HCT116 (cell line): ENCODE results near the gene NID2. TPM values are rescaled to one million over a fixed set of nuclear protein-coding genes. Genes with fewer than 3 reads are reported as not detected.

Source experiments
- ATAC-seq: fragments of 200-7000 bp; cut with Tn5 transposase; 2 replicates; pipeline ENCODE4 v1.9.1; 2020; ENCODE audit warnings: mild to moderate bottlenecking, moderate library complexity
- BruUV-seq: library from RNA; stranded (reverse); fragments of 400-500 nt; replicated peaks from 2 replicates; lab custom pipeline; 2021; lab: Mats Ljungman, UMichigan
- CTCF ChIA-PET: fragments of 300-600 bp; sonication (Branson Sonifier 250); formaldehyde crosslinking; loops from one replicate; lab custom pipeline; 2021; ENCODE audit warnings: antibody characterized with exemption; lab: Charles Lee
- POLR2A ChIA-PET: fragments of 300-600, 350-600 bp; sonication (Branson Sonifier 250); formaldehyde crosslinking; loops from one replicate; lab custom pipeline; 2021; ENCODE audit warnings: antibody characterized with exemption; lab: Charles Lee
- RAD21 ChIA-PET, 2 experiments: fragments of 300-600 bp; sonication (Branson Sonifier 250); formaldehyde crosslinking; loops; one replicate each; lab custom pipeline; 2023; ENCODE audit warnings: low total read pairs in 2 of 2; ENCODE audit not compliant: uncharacterized antibody in 2 of 2, unreplicated experiment in 2 of 2, low non-redundant PET in 1 of 2; lab: Charles Lee
- DNase-seq: peaks from one replicate; pipeline ENCODE4 v3.0.0-alpha.2; 2010; ENCODE audit warnings: low read depth, low spot score
- H2AFZ ChIP-seq: fragments of 200-600 bp; shearing (Covaris generic), sonication (generic); 2 replicates; pipeline ENCODE4 v1.6.1; 2017; ENCODE audit warnings: low read depth, mixed run types, mixed read lengths, antibody characterized with exemption, low read length; ENCODE audit not compliant: poor library complexity, severe bottlenecking
- H3K27ac ChIP-seq: 2 replicates; pipeline ENCODE4 v1.5.1; 2012; ENCODE audit warnings: low read depth, low read length
- H3K27me3 ChIP-seq: fragments of 200-600 bp; sonication (generic); 2 replicates; pipeline ENCODE4 v1.6.1; 2016; ENCODE audit warnings: mixed run types, low read length, mixed read lengths; ENCODE audit not compliant: insufficient read depth
- H3K36me3 ChIP-seq, 2 experiments: fragments of 200-500 bp in 1 of 2; fragments of 200-600 bp in 1 of 2; sonication (Bioruptor generic) in 1 of 2; sonication (generic) in 1 of 2; 2 replicates each; pipeline versions ENCODE4 v1.5.1 to v1.6.1; 2014 to 2016; ENCODE audit warnings: low read length in 2 of 2, inconsistent platforms in 1 of 2, mixed read lengths in 1 of 2, mixed run types in 1 of 2; ENCODE audit not compliant: insufficient read depth in 2 of 2, control insufficient read depth in 1 of 2
- H3K4me1 ChIP-seq, 2 experiments: fragments of 200-600 bp in 1 of 2; sonication (generic) in 1 of 2; 2 replicates each; pipeline versions ENCODE4 v1.5.1 to v1.6.1; 2012 to 2017; ENCODE audit warnings: low read length in 2 of 2, inconsistent platforms in 1 of 2, mild to moderate bottlenecking in 1 of 2, mixed read lengths in 1 of 2, mixed run types in 1 of 2, moderate library complexity in 1 of 2; ENCODE audit not compliant: insufficient read depth in 2 of 2, control insufficient read depth in 1 of 2
- H3K4me2 ChIP-seq: fragments of 200-600 bp; sonication (generic); 2 replicates; pipeline ENCODE4 v1.6.1; 2017; ENCODE audit warnings: mixed run types, low read length, mixed read lengths
- H3K4me3 ChIP-seq, 2 experiments: fragments of 200-600 bp in 1 of 2; sonication (generic) in 1 of 2; replicated peaks in 1 of 2; 2 replicates each; pipeline ENCODE4 v1.5.1; 2011 to 2016; ENCODE audit warnings: low read length in 2 of 2, control low read depth in 1 of 2, low read depth in 1 of 2, mild to moderate bottlenecking in 1 of 2, mixed read lengths in 1 of 2, mixed run types in 1 of 2
- H3K79me2 ChIP-seq: fragments of 200-600 bp; sonication (generic); 2 replicates; pipeline ENCODE4 v1.6.1; 2017; ENCODE audit warnings: mild to moderate bottlenecking, mixed run types, low read length, moderate library complexity, mixed read lengths; ENCODE audit not compliant: insufficient read depth
- H3K9ac ChIP-seq: fragments of 200-600 bp; sonication (generic); 2 replicates; pipeline ENCODE4 v1.6.1; 2016; ENCODE audit warnings: low read length, mixed read lengths
- H3K9me2 ChIP-seq: fragments of 200-600 bp; sonication (generic), shearing (Covaris generic); 2 replicates; pipeline ENCODE4 v1.6.1; 2017; ENCODE audit warnings: mixed run types, mild to moderate bottlenecking, moderate library complexity; ENCODE audit not compliant: insufficient read depth
- H3K9me3 ChIP-seq, 2 experiments: fragments of 200-500 bp in 1 of 2; fragments of 200-600 bp in 1 of 2; sonication (Bioruptor generic) in 1 of 2; sonication (generic) in 1 of 2; 2 replicates each; pipeline ENCODE4 v1.6.1; 2014 to 2017; ENCODE audit warnings: low read length in 2 of 2, mixed read lengths in 2 of 2, inconsistent platforms in 1 of 2, low read depth in 1 of 2, mild to moderate bottlenecking in 1 of 2, mixed run types in 1 of 2, moderate library complexity in 1 of 2; ENCODE audit not compliant: control insufficient read depth in 1 of 2, insufficient read depth in 1 of 2
- H4K20me1 ChIP-seq: fragments of 200-600 bp; sonication (generic), shearing (Covaris generic); 2 replicates; pipeline ENCODE4 v1.6.1; 2017; ENCODE audit warnings: mixed run types, mild to moderate bottlenecking, moderate library complexity; ENCODE audit not compliant: insufficient read depth
- CBX3 ChIP-seq: IDR thresholded peaks from 2 replicates; pipeline ENCODE4 v1.6.1; 2012; ENCODE audit warnings: low read depth
- CEBPB ChIP-seq: IDR thresholded peaks from 2 replicates; pipeline ENCODE4 v1.6.1; 2012; ENCODE audit warnings: low read depth
- EGR1 ChIP-seq: IDR thresholded peaks from 2 replicates; pipeline ENCODE4 v1.6.1; 2012; ENCODE audit warnings: low read depth
- ELF1 ChIP-seq: IDR thresholded peaks from 2 replicates; pipeline ENCODE4 v1.6.1; 2012; ENCODE audit warnings: low read depth, borderline replicate concordance
- EZH2 ChIP-seq: fragments of 200-600 bp; sonication (generic); IDR thresholded peaks from 2 replicates; pipeline ENCODE4 v1.6.1; 2017; ENCODE audit warnings: antibody characterized with exemption, mixed run types
- EZH2phosphoT487 ChIP-seq: fragments of 200-600 bp; IDR thresholded peaks from 2 replicates; pipeline ENCODE4 v1.6.1; 2018; ENCODE audit warnings: antibody characterized with exemption, borderline replicate concordance
- FOSL1 ChIP-seq: IDR thresholded peaks from 2 replicates; pipeline ENCODE4 v1.6.1; 2012; ENCODE audit warnings: low read depth
- POLR2A ChIP-seq: IDR thresholded peaks from 2 replicates; pipeline ENCODE4 v1.7.0; 2011; ENCODE audit warnings: borderline replicate concordance; ENCODE audit not compliant: insufficient read depth, insufficient read length; ENCODE audit errors: extremely low read depth
- RAD21 ChIP-seq: IDR thresholded peaks from 2 replicates; pipeline ENCODE4 v1.6.1; 2012; ENCODE audit warnings: low read depth, mild to moderate bottlenecking
- SIN3A ChIP-seq: IDR thresholded peaks from 2 replicates; pipeline ENCODE4 v1.6.1; 2012; ENCODE audit warnings: low read depth
- SP1 ChIP-seq: IDR thresholded peaks from 2 replicates; pipeline ENCODE4 v1.6.1; 2012; ENCODE audit warnings: low read depth
- SRF ChIP-seq: IDR thresholded peaks from 2 replicates; pipeline ENCODE4 v1.6.1; 2012; ENCODE audit warnings: low read depth
- TCF7L2 ChIP-seq: IDR thresholded peaks from 2 replicates; pipeline ENCODE4 v1.7.0; 2011; ENCODE audit warnings: borderline replicate concordance, inconsistent platforms; ENCODE audit not compliant: insufficient read depth, insufficient read length; ENCODE audit errors: extremely low read depth
- YY1 ChIP-seq: IDR thresholded peaks from 2 replicates; pipeline ENCODE4 v1.6.1; 2011; ENCODE audit warnings: low read length, low read depth, moderate library complexity, mild to moderate bottlenecking; ENCODE audit not compliant: insufficient replicate concordance; ENCODE audit errors: extremely low read depth
- ZFX ChIP-seq: fragments of 450-650 bp; IDR thresholded peaks from 2 replicates; pipeline ENCODE4 v1.6.1; 2017
- ZNF274 ChIP-seq: fragments of 200-500 bp; sonication (Bioruptor generic); IDR thresholded peaks from 2 replicates; pipeline ENCODE4 v1.6.1; 2014; ENCODE audit warnings: mild to moderate bottlenecking, low read depth, low read length, inconsistent platforms
- intact Hi-C: fragments of 100-400 bp; cut with micrococcal nuclease; formaldehyde crosslinking; loops from 2 replicates; pipeline ENCODE4 v1.10.0; 2022
- total RNA-seq: library from RNA; stranded (reverse); gene quantifications from one replicate; pipeline ENCODE4 v1.2.1, GENCODE V29; 2021; ENCODE audit not compliant: unreplicated experiment
- TF ChIP-seq, protein P1 (sequence below): IDR thresholded peaks from 2 replicates; pipeline ENCODE4 v1.6.1; 2012
- TF ChIP-seq, protein P2 (sequence below): IDR thresholded peaks from 2 replicates; pipeline ENCODE4 v1.6.1; 2012; ENCODE audit warnings: low read depth
- TF ChIP-seq, protein P3 (sequence below): IDR thresholded peaks from 2 replicates; pipeline ENCODE4 v1.6.1; 2012
- TF ChIP-seq, protein P4 (sequence below), 3 experiments: fragments of 200-600 bp in 1 of 3; sonication (generic) in 1 of 3; IDR thresholded peaks in 2 of 3; conservative IDR thresholded peaks in 1 of 3; 2 replicates each; pipeline ENCODE4 v1.5.1; 2012 to 2017; ENCODE audit warnings: low read depth in 2 of 3, low read length in 2 of 3, antibody characterized with exemption in 1 of 3, borderline replicate concordance in 1 of 3, control low read depth in 1 of 3, mild to moderate bottlenecking in 1 of 3, mixed read lengths in 1 of 3, mixed run types in 1 of 3, moderate library complexity in 1 of 3; ENCODE audit not compliant: insufficient read depth in 1 of 3

The NID2 gene
- total RNA-seq, 1 experiment from 2014 or later, result 0.84 TPM

DNA sequence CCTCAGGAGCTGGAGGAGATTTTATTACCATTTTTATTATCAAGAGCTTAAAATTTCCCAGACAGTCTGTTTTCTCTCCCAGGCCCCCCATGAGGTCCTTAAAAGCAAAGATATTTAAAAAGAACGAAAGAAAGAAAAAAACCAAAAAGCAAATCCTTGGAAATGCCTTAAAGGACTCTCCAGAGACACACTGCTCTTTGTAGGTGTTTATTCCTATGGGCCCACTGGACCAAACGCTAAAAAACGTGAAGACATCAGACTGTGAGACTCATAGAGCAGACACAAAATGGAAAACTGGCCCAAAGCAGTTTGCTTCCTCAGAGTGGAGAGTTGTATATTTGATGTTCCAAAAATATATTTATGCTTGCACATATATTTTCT, 1.2 kb upstream of the NID2 start (continued):
- TF ChIP-seq YY1 (no peak), CBX3 (no peak), CEBPB (no peak), RAD21 (no peak), EGR1 (no peak), TCF7L2 (no peak), ZFX (no peak), POLR2A (no peak)
- TF ChIP-seq, protein P1, sequence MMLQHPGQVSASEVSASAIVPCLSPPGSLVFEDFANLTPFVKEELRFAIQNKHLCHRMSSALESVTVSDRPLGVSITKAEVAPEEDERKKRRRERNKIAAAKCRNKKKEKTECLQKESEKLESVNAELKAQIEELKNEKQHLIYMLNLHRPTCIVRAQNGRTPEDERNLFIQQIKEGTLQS, result no peak

DNA sequence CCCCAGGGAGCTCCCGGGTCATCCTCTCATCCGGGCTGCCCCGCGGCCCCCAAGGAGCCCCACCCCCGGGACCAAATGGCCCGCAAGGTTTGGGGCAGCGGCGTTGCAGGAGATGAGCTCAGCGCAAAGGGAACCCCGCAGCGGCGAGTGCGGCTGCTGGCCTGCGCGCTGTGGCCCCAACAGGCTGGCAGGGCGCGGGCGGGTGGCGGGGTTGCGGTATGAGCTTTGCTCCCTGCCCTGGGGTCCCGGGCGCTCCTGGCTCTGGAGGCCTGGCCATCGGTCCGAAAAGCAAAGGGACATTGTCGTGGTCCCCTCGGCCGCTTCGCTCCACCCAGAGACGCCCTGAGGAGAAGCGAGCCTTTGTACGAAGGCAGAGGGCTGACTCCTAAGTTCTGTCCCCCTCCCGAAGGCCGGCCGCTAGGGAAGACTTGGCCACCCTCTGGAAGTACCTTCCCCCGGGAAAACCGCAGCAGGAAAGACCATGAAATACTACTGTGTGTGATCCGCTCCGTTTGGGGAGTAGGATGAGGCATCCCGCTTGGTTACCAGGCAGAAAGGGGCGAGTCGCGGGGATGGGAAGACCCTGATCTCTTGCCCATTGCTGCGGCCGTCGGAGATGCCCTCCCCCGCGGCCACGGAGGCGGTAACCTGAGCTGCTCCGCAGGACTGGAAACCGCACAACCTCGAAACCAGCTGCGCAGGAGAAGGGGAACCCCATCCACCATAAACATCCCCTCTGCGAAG, 620 bp upstream of the NID2 start:
- intact Hi-C loops, result loop anchor here (5.0 kb wide), 1 partner anchor 868 kb away; no protein-coding TSS in a partner anchor
- Histone ChIP-seq H3K79me2 (no peaks in the 10 kb centered on the region), H3K9me2 (no peaks in the 10 kb centered on the region), H3K27ac (no peak overlapping the region), H4K20me1 (no peaks in the 10 kb centered on the region), H3K36me3 (no peaks in the 10 kb centered on the region), H3K9ac (no peak overlapping the region), H3K4me1 (no peaks in the 10 kb centered on the region), H3K4me3 (no peak overlapping the region), H3K4me2 (no peak overlapping the region), H2AFZ (no peak overlapping the region), H3K27me3 (peaks cover 4% of the 10 kb centered on the region; the same call in 1 of the 2 replicates), H3K9me3 (no peaks in the 10 kb centered on the region)
- CTCF ChIA-PET, result no interaction called here
- RAD21 ChIA-PET, result no interaction called here
- no TSS peak for BruUV-seq
- ATAC-seq (no peak), DNase-seq (no peak)
- POLR2A ChIA-PET, result no interaction called here
- no peak for TF ChIP-seq FOSL1
- no peak for TF ChIP-seq CBX3
- TF ChIP-seq, protein P1, result no peak
- TF ChIP-seq, protein P2, sequence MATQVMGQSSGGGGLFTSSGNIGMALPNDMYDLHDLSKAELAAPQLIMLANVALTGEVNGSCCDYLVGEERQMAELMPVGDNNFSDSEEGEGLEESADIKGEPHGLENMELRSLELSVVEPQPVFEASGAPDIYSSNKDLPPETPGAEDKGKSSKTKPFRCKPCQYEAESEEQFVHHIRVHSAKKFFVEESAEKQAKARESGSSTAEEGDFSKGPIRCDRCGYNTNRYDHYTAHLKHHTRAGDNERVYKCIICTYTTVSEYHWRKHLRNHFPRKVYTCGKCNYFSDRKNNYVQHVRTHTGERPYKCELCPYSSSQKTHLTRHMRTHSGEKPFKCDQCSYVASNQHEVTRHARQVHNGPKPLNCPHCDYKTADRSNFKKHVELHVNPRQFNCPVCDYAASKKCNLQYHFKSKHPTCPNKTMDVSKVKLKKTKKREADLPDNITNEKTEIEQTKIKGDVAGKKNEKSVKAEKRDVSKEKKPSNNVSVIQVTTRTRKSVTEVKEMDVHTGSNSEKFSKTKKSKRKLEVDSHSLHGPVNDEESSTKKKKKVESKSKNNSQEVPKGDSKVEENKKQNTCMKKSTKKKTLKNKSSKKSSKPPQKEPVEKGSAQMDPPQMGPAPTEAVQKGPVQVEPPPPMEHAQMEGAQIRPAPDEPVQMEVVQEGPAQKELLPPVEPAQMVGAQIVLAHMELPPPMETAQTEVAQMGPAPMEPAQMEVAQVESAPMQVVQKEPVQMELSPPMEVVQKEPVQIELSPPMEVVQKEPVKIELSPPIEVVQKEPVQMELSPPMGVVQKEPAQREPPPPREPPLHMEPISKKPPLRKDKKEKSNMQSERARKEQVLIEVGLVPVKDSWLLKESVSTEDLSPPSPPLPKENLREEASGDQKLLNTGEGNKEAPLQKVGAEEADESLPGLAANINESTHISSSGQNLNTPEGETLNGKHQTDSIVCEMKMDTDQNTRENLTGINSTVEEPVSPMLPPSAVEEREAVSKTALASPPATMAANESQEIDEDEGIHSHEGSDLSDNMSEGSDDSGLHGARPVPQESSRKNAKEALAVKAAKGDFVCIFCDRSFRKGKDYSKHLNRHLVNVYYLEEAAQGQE, result no peak
- no peak for TF ChIP-seq TCF7L2
- no peak for TF ChIP-seq EZH2
- TF ChIP-seq, protein P3, sequence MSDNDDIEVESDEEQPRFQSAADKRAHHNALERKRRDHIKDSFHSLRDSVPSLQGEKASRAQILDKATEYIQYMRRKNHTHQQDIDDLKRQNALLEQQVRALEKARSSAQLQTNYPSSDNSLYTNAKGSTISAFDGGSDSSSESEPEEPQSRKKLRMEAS, result no peak
- no peak for TF ChIP-seq ELF1
- no peak for TF ChIP-seq EZH2phosphoT487
- TF ChIP-seq SIN3A, result no peak
- no peak for TF ChIP-seq POLR2A
- TF ChIP-seq, protein P4, sequence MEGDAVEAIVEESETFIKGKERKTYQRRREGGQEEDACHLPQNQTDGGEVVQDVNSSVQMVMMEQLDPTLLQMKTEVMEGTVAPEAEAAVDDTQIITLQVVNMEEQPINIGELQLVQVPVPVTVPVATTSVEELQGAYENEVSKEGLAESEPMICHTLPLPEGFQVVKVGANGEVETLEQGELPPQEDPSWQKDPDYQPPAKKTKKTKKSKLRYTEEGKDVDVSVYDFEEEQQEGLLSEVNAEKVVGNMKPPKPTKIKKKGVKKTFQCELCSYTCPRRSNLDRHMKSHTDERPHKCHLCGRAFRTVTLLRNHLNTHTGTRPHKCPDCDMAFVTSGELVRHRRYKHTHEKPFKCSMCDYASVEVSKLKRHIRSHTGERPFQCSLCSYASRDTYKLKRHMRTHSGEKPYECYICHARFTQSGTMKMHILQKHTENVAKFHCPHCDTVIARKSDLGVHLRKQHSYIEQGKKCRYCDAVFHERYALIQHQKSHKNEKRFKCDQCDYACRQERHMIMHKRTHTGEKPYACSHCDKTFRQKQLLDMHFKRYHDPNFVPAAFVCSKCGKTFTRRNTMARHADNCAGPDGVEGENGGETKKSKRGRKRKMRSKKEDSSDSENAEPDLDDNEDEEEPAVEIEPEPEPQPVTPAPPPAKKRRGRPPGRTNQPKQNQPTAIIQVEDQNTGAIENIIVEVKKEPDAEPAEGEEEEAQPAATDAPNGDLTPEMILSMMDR (IDR thresholded peaks at IDR 0.05 in 2 of 3, conservative IDR thresholded peaks at IDR 0.05 in 1 of 3; ENCODE audit: borderline replicate concordance in 1 of 3, insufficient read depth in 1 of 3, low read depth in 2 of 3, low read length in 2 of 3), result no peak
- TF ChIP-seq SP1, result no peak
- no peak for TF ChIP-seq CEBPB
- TF ChIP-seq SRF, result no peak
- TF ChIP-seq ZNF274, result no peak
